HepG2 (cell line): Measurements from ENCODE around the gene MEA1. TPM values are rescaled to one million over a fixed set of nuclear protein-coding genes. Genes with fewer than 3 reads are reported as not detected.

ENCODE experiments used
- CEBPG ChIP-seq: IDR thresholded peaks from 2 replicates; pipeline ENCODE4 v1.6.1; 2016
- HOMEZ ChIP-seq: IDR thresholded peaks from 2 replicates; pipeline ENCODE4 v1.6.1; 2016; ENCODE audit warnings: low read depth
- HOXA7 ChIP-seq: sonication (generic); formaldehyde crosslinking; IDR thresholded peaks from 2 replicates; pipeline ENCODE4 v1.8.1; 2022; ENCODE audit warnings: mild to moderate bottlenecking, missing genetic modification reagents, moderate library complexity
- IRX3 ChIP-seq: sonication (generic); formaldehyde crosslinking; IDR thresholded peaks from 2 replicates; pipeline ENCODE4 v1.8.1; 2023; ENCODE audit warnings: mild to moderate bottlenecking, low read depth, missing genetic modification reagents, borderline replicate concordance
- KLF9 ChIP-seq: IDR thresholded peaks from 2 replicates; pipeline ENCODE4 v1.6.1; 2016; ENCODE audit warnings: low read depth
- SPEN ChIP-seq: sonication (generic); formaldehyde crosslinking; IDR thresholded peaks from 2 replicates; pipeline ENCODE4 v1.5.1; 2020; ENCODE audit warnings: low read depth, mild to moderate bottlenecking, missing genetic modification reagents
- ZEB1 ChIP-seq: IDR thresholded peaks from 2 replicates; pipeline ENCODE4 v1.6.1; 2012; ENCODE audit warnings: mild to moderate bottlenecking, low read depth, inconsistent platforms; ENCODE audit not compliant: insufficient replicate concordance
- ZNF337 ChIP-seq: sonication (generic); formaldehyde crosslinking; IDR thresholded peaks from 2 replicates; pipeline ENCODE4 v1.5.1; 2020; ENCODE audit warnings: missing genetic modification reagents, low read depth, mild to moderate bottlenecking, borderline replicate concordance
- ZNF382 ChIP-seq: sonication (generic); formaldehyde crosslinking; IDR thresholded peaks from 2 replicates; pipeline ENCODE4 v1.5.0; 2020; ENCODE audit warnings: missing genetic modification reagents, mild to moderate bottlenecking, borderline replicate concordance
- ZNF678 ChIP-seq: sonication (generic); formaldehyde crosslinking; IDR thresholded peaks from 2 replicates; pipeline ENCODE4 v1.4.0; 2020; ENCODE audit warnings: mild to moderate bottlenecking, missing genetic modification reagents
- polyA plus RNA-seq, 8 experiments: library from polyadenylated mRNA; depleted of rRNA in 3 of 8; stranded (reverse) in 7 of 8; unstranded in 1 of 8; fragments of >200 nt; fragmentation: Illumina TruSeq in 4 of 8; extraction: Trizol in 4 of 8; gene quantifications; 2 replicates each; pipeline versions ENCODE4 v1.2.1 to v1.2.3, GENCODE V29; 2011 to 2016; ENCODE audit warnings: low read depth in 4 of 8, missing spikeins in 1 of 8, mixed read lengths in 1 of 8; ENCODE audit not compliant: insufficient read depth in 1 of 8
- total RNA-seq, 5 experiments: library from RNA; depleted of rRNA; stranded (reverse); fragments of >200 nt; fragmentation: Illumina TruSeq; extraction: Trizol; gene quantifications; 2 replicates each; pipeline ENCODE4 v1.2.3, GENCODE V29; 2016; ENCODE audit warnings: low read depth in 1 of 5
- TF ChIP-seq, protein P1 (sequence below): sonication (generic); formaldehyde crosslinking; IDR thresholded peaks from 2 replicates; pipeline ENCODE4 v1.5.1; 2020; ENCODE audit warnings: mild to moderate bottlenecking, missing genetic modification reagents, borderline replicate concordance
- TF ChIP-seq, protein P2 (sequence below), 2 experiments: sonication (generic) in 1 of 2; formaldehyde crosslinking in 1 of 2; IDR thresholded peaks; 2 replicates each; pipeline versions ENCODE4 v1.4.0 to v1.6.1; 2018 to 2020; ENCODE audit warnings: missing genetic modification reagents in 2 of 2, borderline replicate concordance in 1 of 2, low read depth in 1 of 2, mild to moderate bottlenecking in 1 of 2, missing biosample characterization in 1 of 2
- TF ChIP-seq, protein P3 (sequence below): sonication (generic); formaldehyde crosslinking; IDR thresholded peaks from 2 replicates; pipeline ENCODE4 v1.4.0; 2020; ENCODE audit warnings: missing genetic modification reagents
- TF ChIP-seq, protein P4 (sequence below): sonication (generic); formaldehyde crosslinking; IDR thresholded peaks from 2 replicates; pipeline ENCODE4 v1.8.0; 2023; ENCODE audit warnings: mild to moderate bottlenecking, missing genetic modification reagents

The MEA1 gene
- total and polyA plus RNA-seq, 2 of the 13 experiments (the other 11 are each of a cell fraction or from before 2014, with no cell fraction given): 75.6 to 86.2 TPM

DNA sequence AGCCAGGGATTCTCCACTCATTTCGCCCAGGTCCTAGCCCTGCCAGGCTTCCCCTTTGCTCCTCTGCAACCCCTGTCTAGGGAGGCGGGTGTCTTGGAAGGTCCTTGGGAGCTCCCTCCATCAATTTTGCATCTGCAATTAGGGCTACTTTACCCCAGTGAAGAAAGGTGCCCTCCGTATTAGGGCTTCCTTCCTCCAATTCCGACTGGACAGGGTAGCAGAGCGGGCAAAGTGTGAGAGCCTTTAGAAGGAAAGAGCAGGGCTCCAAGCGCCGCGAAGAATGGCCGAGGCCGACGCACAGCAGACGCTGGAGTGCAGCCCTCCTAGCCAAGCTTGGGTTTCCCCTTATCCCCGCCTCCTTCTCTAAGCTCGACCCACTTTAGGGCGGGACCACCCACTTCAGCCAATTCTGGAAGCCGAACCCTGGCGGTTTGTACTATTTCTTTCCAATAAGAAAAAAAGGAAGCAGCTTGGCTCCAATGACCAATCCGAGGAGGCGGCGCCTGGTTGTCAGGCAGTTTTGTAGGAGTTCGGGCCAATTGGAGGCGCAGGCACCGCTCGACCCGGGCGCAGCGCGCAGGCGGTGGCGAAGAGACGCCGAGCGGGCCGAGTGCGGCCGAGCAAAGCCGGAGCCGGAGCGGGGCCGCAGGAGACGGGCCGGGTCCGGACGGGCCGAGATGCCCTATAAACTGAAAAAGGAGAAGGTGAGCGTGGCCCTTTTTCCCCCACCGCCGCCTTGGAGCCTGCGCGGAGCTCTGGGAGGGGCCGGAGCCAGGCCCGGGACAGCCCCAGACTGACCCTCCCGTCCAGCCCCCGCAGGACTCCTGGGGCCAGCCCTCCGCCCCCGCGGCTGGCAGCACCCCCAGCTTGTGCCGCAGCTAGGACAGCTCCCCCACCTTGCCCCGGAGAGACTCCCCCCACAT lies 29.5 kb downstream of the MEA1 start, which contains the start of gene PPP2R5D (continued):
- TF ChIP-seq, protein P1, sequence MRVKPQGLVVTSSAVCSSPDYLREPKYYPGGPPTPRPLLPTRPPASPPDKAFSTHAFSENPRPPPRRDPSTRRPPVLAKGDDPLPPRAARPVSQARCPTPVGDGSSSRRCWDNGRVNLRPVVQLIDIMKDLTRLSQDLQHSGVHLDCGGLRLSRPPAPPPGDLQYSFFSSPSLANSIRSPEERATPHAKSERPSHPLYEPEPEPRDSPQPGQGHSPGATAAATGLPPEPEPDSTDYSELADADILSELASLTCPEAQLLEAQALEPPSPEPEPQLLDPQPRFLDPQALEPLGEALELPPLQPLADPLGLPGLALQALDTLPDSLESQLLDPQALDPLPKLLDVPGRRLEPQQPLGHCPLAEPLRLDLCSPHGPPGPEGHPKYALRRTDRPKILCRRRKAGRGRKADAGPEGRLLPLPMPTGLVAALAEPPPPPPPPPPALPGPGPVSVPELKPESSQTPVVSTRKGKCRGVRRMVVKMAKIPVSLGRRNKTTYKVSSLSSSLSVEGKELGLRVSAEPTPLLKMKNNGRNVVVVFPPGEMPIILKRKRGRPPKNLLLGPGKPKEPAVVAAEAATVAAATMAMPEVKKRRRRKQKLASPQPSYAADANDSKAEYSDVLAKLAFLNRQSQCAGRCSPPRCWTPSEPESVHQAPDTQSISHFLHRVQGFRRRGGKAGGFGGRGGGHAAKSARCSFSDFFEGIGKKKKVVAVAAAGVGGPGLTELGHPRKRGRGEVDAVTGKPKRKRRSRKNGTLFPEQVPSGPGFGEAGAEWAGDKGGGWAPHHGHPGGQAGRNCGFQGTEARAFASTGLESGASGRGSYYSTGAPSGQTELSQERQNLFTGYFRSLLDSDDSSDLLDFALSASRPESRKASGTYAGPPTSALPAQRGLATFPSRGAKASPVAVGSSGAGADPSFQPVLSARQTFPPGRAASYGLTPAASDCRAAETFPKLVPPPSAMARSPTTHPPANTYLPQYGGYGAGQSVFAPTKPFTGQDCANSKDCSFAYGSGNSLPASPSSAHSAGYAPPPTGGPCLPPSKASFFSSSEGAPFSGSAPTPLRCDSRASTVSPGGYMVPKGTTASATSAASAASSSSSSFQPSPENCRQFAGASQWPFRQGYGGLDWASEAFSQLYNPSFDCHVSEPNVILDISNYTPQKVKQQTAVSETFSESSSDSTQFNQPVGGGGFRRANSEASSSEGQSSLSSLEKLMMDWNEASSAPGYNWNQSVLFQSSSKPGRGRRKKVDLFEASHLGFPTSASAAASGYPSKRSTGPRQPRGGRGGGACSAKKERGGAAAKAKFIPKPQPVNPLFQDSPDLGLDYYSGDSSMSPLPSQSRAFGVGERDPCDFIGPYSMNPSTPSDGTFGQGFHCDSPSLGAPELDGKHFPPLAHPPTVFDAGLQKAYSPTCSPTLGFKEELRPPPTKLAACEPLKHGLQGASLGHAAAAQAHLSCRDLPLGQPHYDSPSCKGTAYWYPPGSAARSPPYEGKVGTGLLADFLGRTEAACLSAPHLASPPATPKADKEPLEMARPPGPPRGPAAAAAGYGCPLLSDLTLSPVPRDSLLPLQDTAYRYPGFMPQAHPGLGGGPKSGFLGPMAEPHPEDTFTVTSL (CRISPR knock-in tag): no peak
- TF ChIP-seq KLF9 (CRISPR knock-in tag) (peak; percentile 62; the same call in 1 of the 2 replicates), IRX3 (0 out of 2 replicates have a peak, but pooled peaks have one; percentile 65), ZNF337 (CRISPR knock-in tag) (no peak), CEBPG (0 out of 2 replicates have a peak, but pooled peaks have one; percentile 4), SPEN (CRISPR knock-in tag) (peak; percentile 29), ZNF382 (CRISPR knock-in tag) (no peak), HOMEZ (CRISPR knock-in tag) (no peak; the same call in 1 of the 2 replicates), ZNF678 (CRISPR knock-in tag) (0 out of 2 replicates have a peak, but pooled peaks have one; percentile 14), ZEB1 (no peak), HOXA7 (CRISPR knock-in tag) (no peak)
- TF ChIP-seq, protein P2, sequence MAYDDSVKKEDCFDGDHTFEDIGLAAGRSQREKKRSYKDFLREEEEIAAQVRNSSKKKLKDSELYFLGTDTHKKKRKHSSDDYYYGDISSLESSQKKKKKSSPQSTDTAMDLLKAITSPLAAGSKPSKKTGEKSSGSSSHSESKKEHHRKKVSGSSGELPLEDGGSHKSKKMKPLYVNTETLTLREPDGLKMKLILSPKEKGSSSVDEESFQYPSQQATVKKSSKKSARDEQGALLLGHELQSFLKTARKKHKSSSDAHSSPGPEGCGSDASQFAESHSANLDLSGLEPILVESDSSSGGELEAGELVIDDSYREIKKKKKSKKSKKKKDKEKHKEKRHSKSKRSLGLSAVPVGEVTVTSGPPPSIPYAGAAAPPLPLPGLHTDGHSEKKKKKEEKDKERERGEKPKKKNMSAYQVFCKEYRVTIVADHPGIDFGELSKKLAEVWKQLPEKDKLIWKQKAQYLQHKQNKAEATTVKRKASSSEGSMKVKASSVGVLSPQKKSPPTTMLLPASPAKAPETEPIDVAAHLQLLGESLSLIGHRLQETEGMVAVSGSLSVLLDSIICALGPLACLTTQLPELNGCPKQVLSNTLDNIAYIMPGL (CRISPR knock-in tag; IDR thresholded peaks at IDR 0.05; ENCODE audit: borderline replicate concordance in 1 of 2, low read depth in 1 of 2): peak; percentile 44 to 53; a peak in 3 of 4 replicates
- TF ChIP-seq, protein P3, sequence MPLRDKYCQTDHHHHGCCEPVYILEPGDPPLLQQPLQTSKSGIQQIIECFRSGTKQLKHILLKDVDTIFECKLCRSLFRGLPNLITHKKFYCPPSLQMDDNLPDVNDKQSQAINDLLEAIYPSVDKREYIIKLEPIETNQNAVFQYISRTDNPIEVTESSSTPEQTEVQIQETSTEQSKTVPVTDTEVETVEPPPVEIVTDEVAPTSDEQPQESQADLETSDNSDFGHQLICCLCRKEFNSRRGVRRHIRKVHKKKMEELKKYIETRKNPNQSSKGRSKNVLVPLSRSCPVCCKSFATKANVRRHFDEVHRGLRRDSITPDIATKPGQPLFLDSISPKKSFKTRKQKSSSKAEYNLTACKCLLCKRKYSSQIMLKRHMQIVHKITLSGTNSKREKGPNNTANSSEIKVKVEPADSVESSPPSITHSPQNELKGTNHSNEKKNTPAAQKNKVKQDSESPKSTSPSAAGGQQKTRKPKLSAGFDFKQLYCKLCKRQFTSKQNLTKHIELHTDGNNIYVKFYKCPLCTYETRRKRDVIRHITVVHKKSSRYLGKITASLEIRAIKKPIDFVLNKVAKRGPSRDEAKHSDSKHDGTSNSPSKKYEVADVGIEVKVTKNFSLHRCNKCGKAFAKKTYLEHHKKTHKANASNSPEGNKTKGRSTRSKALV: peak; percentile 95
- TF ChIP-seq, protein P4, sequence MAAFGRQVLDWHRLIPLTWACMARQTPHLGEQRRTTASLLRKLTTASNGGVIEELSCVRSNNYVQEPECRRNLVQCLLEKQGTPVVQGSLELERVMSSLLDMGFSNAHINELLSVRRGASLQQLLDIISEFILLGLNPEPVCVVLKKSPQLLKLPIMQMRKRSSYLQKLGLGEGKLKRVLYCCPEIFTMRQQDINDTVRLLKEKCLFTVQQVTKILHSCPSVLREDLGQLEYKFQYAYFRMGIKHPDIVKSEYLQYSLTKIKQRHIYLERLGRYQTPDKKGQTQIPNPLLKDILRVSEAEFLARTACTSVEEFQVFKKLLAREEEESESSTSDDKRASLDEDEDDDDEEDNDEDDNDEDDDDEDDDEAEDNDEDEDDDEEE (CRISPR knock-in tag): peak; percentile 82
